ENCODE data around the gene POLR1A.

POLR1A gene

GRCh38 chr2:86064006-86064405 lies 41.7 kb downstream of the POLR1A start:
- DNase-seq (ENCODE audit: low read depth): peak; percentile 78

GRCh38 chr2:86062043-86062442 lies 43.6 kb downstream of the POLR1A start:
- peak; percentile 68 for DNase-seq (ENCODE audit: low read depth)

- peak; percentile 50 for DNase-seq (ENCODE audit: low read depth)
Observed at GRCh38 chr2:86056590-86057331, 48.9 kb downstream of the POLR1A start.

- DNase-seq (ENCODE audit: low read depth): no peak
Observed at GRCh38 chr2:86055314-86055713, 50.4 kb downstream of the POLR1A start.

- DNase-seq (ENCODE audit: low read depth): peak; percentile 75
Observed at GRCh38 chr2:86054535-86055082, 51.1 kb downstream of the POLR1A start.

- no peak for DNase-seq (ENCODE audit: low read depth)
Observed at GRCh38 chr2:86053166-86053565, 52.5 kb downstream of the POLR1A start.

- no peak for DNase-seq (ENCODE audit: low read depth)
Observed at GRCh38 chr2:86052676-86053075, 53.0 kb downstream of the POLR1A start.

GRCh38 chr2:86052265-86052664 lies 53.4 kb downstream of the POLR1A start:
- DNase-seq (ENCODE audit: low read depth): no peak

GRCh38 chr2:86050301-86050700 lies 55.4 kb downstream of the POLR1A start:
- DNase-seq (ENCODE audit: low read depth): no peak

- DNase-seq (ENCODE audit: low read depth): no peak
Observed at GRCh38 chr2:86049529-86049928, 56.2 kb downstream of the POLR1A start.

GRCh38 chr2:86048888-86049287 lies 56.8 kb downstream of the POLR1A start:
- DNase-seq (ENCODE audit: low read depth): no peak

- no peak for DNase-seq (ENCODE audit: low read depth)
Observed at GRCh38 chr2:86048383-86048701, 57.3 kb downstream of the POLR1A start.

- DNase-seq (ENCODE audit: low read depth): no peak
Observed at GRCh38 chr2:86047575-86048382, 57.9 kb downstream of the POLR1A start.

GRCh38 chr2:86045541-86045940 lies 60.1 kb downstream of the POLR1A start:
- DNase-seq (ENCODE audit: low read depth): no peak

GRCh38 chr2:86044614-86045013 lies 61.1 kb downstream of the POLR1A start:
- no peak for DNase-seq (ENCODE audit: low read depth)

- no peak for DNase-seq (ENCODE audit: low read depth)
Observed at GRCh38 chr2:86044045-86044444, 61.6 kb downstream of the POLR1A start.

- no peak for DNase-seq (ENCODE audit: low read depth)
Observed at GRCh38 chr2:86042256-86043168, 63.2 kb downstream of the POLR1A start.

GRCh38 chr2:86039963-86040655 lies 65.6 kb downstream of the POLR1A start:
- DNase-seq (ENCODE audit: low read depth): no peak

- no peak for DNase-seq (ENCODE audit: low read depth)
Observed at GRCh38 chr2:86039178-86039962, 66.3 kb downstream of the POLR1A start.

- DNase-seq (ENCODE audit: low read depth): peak; percentile 65
Observed at GRCh38 chr2:86038291-86039081, 67.2 kb downstream of the POLR1A start.

Data from EH (cell line).